DOHH2 (cell line): ENCODE data around the gene UCMA.

ENCODE experiments used
- H3F3A ChIP-seq: fragments of 200-600 bp; sonication (generic), shearing (Covaris generic); 2 replicates; pipeline ENCODE4 v1.6.0; 2016; ENCODE audit warnings: antibody characterized with exemption, mild to moderate bottlenecking; ENCODE audit not compliant: control insufficient read depth, insufficient read depth
- H3K27ac ChIP-seq: fragments of 200-600 bp; sonication (generic); 2 replicates; pipeline ENCODE4 v1.5.1; 2014; ENCODE audit warnings: low read depth, mild to moderate bottlenecking, low read length, moderate library complexity
- H3K27me3 ChIP-seq: fragments of 200-600 bp; sonication (generic); 2 replicates; pipeline ENCODE4 v1.6.1; 2014; ENCODE audit warnings: mild to moderate bottlenecking, low read length, mixed read lengths; ENCODE audit not compliant: control insufficient read depth
- H3K36me3 ChIP-seq: fragments of 200-600 bp; sonication (generic); 2 replicates; pipeline ENCODE4 v1.6.1; 2014; ENCODE audit warnings: mild to moderate bottlenecking, low read length, moderate library complexity, mixed read lengths; ENCODE audit not compliant: control insufficient read depth
- H3K4me1 ChIP-seq: fragments of 200-600 bp; sonication (generic); 2 replicates; pipeline ENCODE4 v1.6.1; 2014; ENCODE audit warnings: mild to moderate bottlenecking, low read length, mixed read lengths; ENCODE audit not compliant: control insufficient read depth
- H3K4me2 ChIP-seq: fragments of 200-600 bp; sonication (generic); 2 replicates; pipeline ENCODE4 v1.6.0; 2014; ENCODE audit warnings: mild to moderate bottlenecking, low read length, moderate library complexity
- H3K4me3 ChIP-seq: fragments of 200-600 bp; sonication (generic); 2 replicates; pipeline ENCODE4 v1.5.1; 2014; ENCODE audit warnings: mild to moderate bottlenecking, low read length, mixed read lengths
- H3K79me2 ChIP-seq: fragments of 200-600 bp; sonication (generic); 2 replicates; pipeline ENCODE4 v1.6.1; 2014; ENCODE audit warnings: mild to moderate bottlenecking, low read length, mixed read lengths; ENCODE audit not compliant: control insufficient read depth
- H3K9me2 ChIP-seq: fragments of 200-600 bp; sonication (generic); replicated peaks from 2 replicates; pipeline ENCODE4 v1.6.1; 2014; ENCODE audit warnings: mild to moderate bottlenecking, low read length, mixed read lengths; ENCODE audit not compliant: control insufficient read depth
- H3K9me3 ChIP-seq: fragments of 200-600 bp; sonication (generic); 2 replicates; pipeline ENCODE4 v1.6.1; 2014; ENCODE audit warnings: antibody characterized with exemption, low read length, mixed read lengths; ENCODE audit not compliant: control insufficient read depth, insufficient read depth
- H4K20me1 ChIP-seq: fragments of 200-600 bp; sonication (generic); 2 replicates; pipeline ENCODE4 v1.6.0; 2014; ENCODE audit warnings: low read depth, mild to moderate bottlenecking, antibody characterized with exemption, low read length, moderate library complexity; ENCODE audit not compliant: control insufficient read depth, insufficient read depth
- EZH2phosphoT487 ChIP-seq: fragments of 200-600 bp; sonication (generic); IDR thresholded peaks from 2 replicates; pipeline ENCODE4 v1.6.1; 2017; ENCODE audit warnings: borderline replicate concordance, mild to moderate bottlenecking, antibody characterized with exemption, low read length, moderate library complexity, mixed read lengths
- TF ChIP-seq, protein P1 (sequence below): fragments of 200-600 bp; sonication (generic); IDR thresholded peaks from one replicate; pipeline ENCODE4 v1.5.1; 2014; ENCODE audit warnings: antibody characterized with exemption, mild to moderate bottlenecking, low read depth, low read length; ENCODE audit not compliant: poor library complexity, severe bottlenecking

The UCMA gene

DNA sequence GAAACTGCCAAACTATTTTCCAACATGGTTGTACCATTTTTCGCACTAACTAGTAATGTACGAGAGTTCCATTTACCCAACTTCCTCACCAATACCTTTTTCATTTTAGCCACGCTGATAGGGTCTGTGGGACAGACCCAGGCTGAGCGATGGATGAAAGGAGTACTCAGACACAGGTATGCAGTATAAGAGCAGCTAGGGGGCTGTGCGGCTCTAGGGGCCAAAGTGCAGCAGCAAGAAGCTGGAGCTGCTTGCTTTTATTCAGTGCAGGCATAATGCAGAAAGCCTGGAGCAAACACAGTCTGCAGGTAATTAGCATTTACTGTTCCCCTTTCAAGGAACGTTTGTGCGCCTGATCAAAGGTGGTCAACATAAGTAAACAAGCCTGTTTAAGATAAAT lies 21.0 kb downstream of the UCMA start:
- Histone ChIP-seq H3K36me3 (peaks cover 40% of the 10 kb centered on the region), H3K4me2 (no peak overlapping the region), H3K27ac (no peak overlapping the region), H3K27me3 (no peaks in the 10 kb centered on the region), H3K4me1 (no peaks in the 10 kb centered on the region), H3K79me2 (no peaks in the 10 kb centered on the region), H3K4me3 (no peak overlapping the region), H3K9me2 (no peaks in the 10 kb centered on the region), H3F3A (no peaks in the 10 kb centered on the region), H4K20me1 (no peaks in the 10 kb centered on the region), H3K9me3 (no peaks in the 10 kb centered on the region)
- no peak for TF ChIP-seq EZH2phosphoT487
- TF ChIP-seq, protein P1, sequence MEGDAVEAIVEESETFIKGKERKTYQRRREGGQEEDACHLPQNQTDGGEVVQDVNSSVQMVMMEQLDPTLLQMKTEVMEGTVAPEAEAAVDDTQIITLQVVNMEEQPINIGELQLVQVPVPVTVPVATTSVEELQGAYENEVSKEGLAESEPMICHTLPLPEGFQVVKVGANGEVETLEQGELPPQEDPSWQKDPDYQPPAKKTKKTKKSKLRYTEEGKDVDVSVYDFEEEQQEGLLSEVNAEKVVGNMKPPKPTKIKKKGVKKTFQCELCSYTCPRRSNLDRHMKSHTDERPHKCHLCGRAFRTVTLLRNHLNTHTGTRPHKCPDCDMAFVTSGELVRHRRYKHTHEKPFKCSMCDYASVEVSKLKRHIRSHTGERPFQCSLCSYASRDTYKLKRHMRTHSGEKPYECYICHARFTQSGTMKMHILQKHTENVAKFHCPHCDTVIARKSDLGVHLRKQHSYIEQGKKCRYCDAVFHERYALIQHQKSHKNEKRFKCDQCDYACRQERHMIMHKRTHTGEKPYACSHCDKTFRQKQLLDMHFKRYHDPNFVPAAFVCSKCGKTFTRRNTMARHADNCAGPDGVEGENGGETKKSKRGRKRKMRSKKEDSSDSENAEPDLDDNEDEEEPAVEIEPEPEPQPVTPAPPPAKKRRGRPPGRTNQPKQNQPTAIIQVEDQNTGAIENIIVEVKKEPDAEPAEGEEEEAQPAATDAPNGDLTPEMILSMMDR: no peak

DNA sequence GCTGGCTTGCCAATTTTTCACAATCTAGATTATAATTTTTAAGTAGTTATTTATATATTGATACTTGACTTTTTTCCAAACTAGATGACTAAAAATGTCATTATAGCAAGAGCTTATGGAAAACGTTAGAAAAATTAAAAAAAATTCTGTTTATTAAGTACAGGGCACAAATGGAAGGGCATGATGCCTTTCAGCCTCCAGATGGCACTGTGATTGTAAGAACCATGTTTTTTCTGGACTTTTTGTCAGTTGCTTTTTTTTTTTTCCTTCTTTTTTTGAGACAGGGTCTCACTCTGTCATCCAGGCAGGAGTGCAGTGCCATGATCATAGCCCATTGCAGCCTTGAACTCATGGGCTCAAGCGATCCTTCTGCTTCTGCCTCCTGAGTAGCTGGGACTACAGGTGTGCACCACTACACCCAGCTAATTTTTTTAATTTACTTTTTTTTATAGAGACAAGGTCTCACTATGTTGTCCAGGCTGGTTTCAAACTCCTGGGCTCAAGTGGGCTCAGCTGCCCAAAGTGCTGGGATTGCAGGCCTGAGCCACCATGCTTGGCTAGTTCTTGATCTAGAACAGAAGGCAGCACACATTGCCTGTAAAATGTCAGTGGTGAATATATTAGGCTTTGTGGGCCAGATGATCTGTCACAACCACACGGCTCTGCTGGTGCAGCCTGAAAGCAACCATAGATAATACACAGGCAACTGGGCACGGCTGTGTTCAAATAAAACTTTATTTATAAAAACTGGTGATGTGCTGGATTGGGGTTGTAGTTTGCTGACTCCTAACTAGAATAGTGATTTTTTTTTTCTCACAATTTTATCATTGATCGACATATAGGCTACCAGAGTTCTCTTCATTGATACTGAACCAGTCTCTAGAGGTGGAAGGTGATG lies 27.4 kb downstream of the UCMA start:
- Histone ChIP-seq H3K36me3 (peaks cover 78% of the 10 kb centered on the region), H3K4me2 (no peak overlapping the region)
- TF ChIP-seq, protein P1: peak; percentile 45
- no peak for TF ChIP-seq EZH2phosphoT487

DNA sequence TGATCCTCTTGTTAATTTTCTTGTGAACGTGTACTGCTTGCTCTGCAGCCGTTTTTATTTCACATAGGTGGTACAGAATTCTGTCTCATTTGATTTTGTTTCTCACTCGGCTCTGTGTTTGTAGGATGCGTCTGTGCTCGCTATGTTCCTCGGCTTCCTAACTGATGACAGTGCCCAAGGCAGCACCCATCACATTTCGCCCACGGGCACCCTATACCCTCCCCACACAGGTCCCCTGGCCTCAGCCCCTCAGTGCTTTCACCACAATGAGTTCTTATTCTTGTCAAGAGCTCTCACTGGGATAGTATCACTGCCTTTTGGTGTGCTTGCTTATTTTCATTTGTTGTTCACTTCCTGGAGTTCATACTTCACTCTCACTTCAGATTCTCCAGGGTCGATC lies 28.1 kb downstream of the UCMA start:
- H3F3A ChIP-seq: no peaks in the 10 kb centered on the region
- H4K20me1 ChIP-seq: no peaks in the 10 kb centered on the region
- H3K27me3 ChIP-seq: no peaks in the 10 kb centered on the region
- no peaks in the 10 kb centered on the region for H3K4me1 ChIP-seq
- TF ChIP-seq EZH2phosphoT487: no peak
- TF ChIP-seq, protein P1: no peak
- no peaks in the 10 kb centered on the region for H3K9me2 ChIP-seq
- no peak overlapping the region for H3K4me3 ChIP-seq
- H3K4me2 ChIP-seq: no peak overlapping the region
- no peaks in the 10 kb centered on the region for H3K9me3 ChIP-seq
- H3K79me2 ChIP-seq: no peaks in the 10 kb centered on the region
- H3K27ac ChIP-seq: no peak overlapping the region
- H3K36me3 ChIP-seq: peaks cover 80% of the 10 kb centered on the region

More for the DNA sequence above, 27.4 kb downstream of the UCMA start:
- Histone ChIP-seq H3K4me1 (no peaks in the 10 kb centered on the region), H4K20me1 (no peaks in the 10 kb centered on the region), H3K4me3 (no peak overlapping the region), H3K27me3 (no peaks in the 10 kb centered on the region), H3K79me2 (no peaks in the 10 kb centered on the region), H3K9me2 (no peaks in the 10 kb centered on the region), H3F3A (no peaks in the 10 kb centered on the region), H3K9me3 (no peaks in the 10 kb centered on the region), H3K27ac (no peak overlapping the region)
